ENCODE results near the gene EGFL7. TPM values are rescaled to one million over a fixed set of nuclear protein-coding genes. Genes with fewer than 3 reads are reported as not detected.

EGFL7 gene
- total RNA-seq, 1 experiment from 2014 or later = 0.08 TPM

- Histone ChIP-seq H3K9me3 (replicated peaks) (0 out of 2 replicates have a peak, but pooled peaks cover 3% of the 10 kb centered on the region), H3K27me3 (replicated peaks) (no peaks in the 10 kb centered on the region), H3K27ac (no peak overlapping the region), H3K4me1 (replicated peaks) (peaks cover 10% of the 10 kb centered on the region), H3K4me3 (no peak overlapping the region), H3K36me3 (0 out of 2 replicates have a peak, but pooled peaks cover 2% of the 10 kb centered on the region)
- DNase-seq (ENCODE audit: low read depth in 1 of 2, low spot score in 2 of 2) = no peak
Observed at GRCh38 chr9:136683755-136684154, 21.0 kb downstream of the EGFL7 start.

- H3K36me3 ChIP-seq = 0 out of 2 replicates have a peak, but pooled peaks cover 2% of the 10 kb centered on the region
- H3K27me3 ChIP-seq (replicated peaks) = no peaks in the 10 kb centered on the region
- 0 out of 2 replicates have a peak, but pooled peaks cover 3% of the 10 kb centered on the region for H3K9me3 ChIP-seq (replicated peaks)
- no peak overlapping the region for H3K4me3 ChIP-seq
- no peak overlapping the region for H3K27ac ChIP-seq
- no peak for DNase-seq (ENCODE audit: low read depth in 1 of 2, low spot score in 2 of 2)
- H3K4me1 ChIP-seq (replicated peaks) = peaks cover 10% of the 10 kb centered on the region
Observed at GRCh38 chr9:136684339-136684738, 21.6 kb downstream of the EGFL7 start.

GRCh38 chr9:136684799-136685198, 22.1 kb downstream of the EGFL7 start:
- DNase-seq (ENCODE audit: low read depth in 1 of 2, low spot score in 2 of 2) = no peak
- 0 out of 2 replicates have a peak, but pooled peaks cover 2% of the 10 kb centered on the region for H3K36me3 ChIP-seq
- H3K27me3 ChIP-seq (replicated peaks) = no peaks in the 10 kb centered on the region
- H3K9me3 ChIP-seq (replicated peaks) = 0 out of 2 replicates have a peak, but pooled peaks cover 3% of the 10 kb centered on the region
- H3K27ac ChIP-seq = no peak overlapping the region
- H3K4me1 ChIP-seq (replicated peaks) = peaks cover 10% of the 10 kb centered on the region
- no peak overlapping the region for H3K4me3 ChIP-seq

GRCh38 chr9:136685216-136685615, 22.5 kb downstream of the EGFL7 start:
- no peak for DNase-seq (ENCODE audit: low read depth in 1 of 2, low spot score in 2 of 2)
- peaks cover 10% of the 10 kb centered on the region for H3K4me1 ChIP-seq (replicated peaks)
- H3K27ac ChIP-seq = no peak overlapping the region
- 0 out of 2 replicates have a peak, but pooled peaks cover 3% of the 10 kb centered on the region for H3K9me3 ChIP-seq (replicated peaks)
- 0 out of 2 replicates have a peak, but pooled peaks cover 2% of the 10 kb centered on the region for H3K36me3 ChIP-seq
- H3K27me3 ChIP-seq (replicated peaks) = no peaks in the 10 kb centered on the region
- H3K4me3 ChIP-seq = no peak overlapping the region

GRCh38 chr9:136685790-136686533, 23.2 kb downstream of the EGFL7 start:
- no peak overlapping the region for H3K27ac ChIP-seq
- no peaks in the 10 kb centered on the region for H3K27me3 ChIP-seq (replicated peaks)
- DNase-seq (ENCODE audit: low read depth in 1 of 2, low spot score in 2 of 2) = no peak

GRCh38 chr9:136686534-136686793, 23.7 kb downstream of the EGFL7 start:
- DNase-seq (ENCODE audit: low read depth in 1 of 2, low spot score in 2 of 2) = no peak
- 0 out of 2 replicates have a peak, but pooled peaks cover 2% of the 10 kb centered on the region for H3K36me3 ChIP-seq
- peak overlapping the region; percentile 66 for H3K4me3 ChIP-seq
- 0 out of 2 replicates have a peak, but pooled peaks cover 3% of the 10 kb centered on the region for H3K9me3 ChIP-seq (replicated peaks)
- no peaks in the 10 kb centered on the region for H3K27me3 ChIP-seq (replicated peaks)
- H3K27ac ChIP-seq = no peak overlapping the region
- peaks cover 10% of the 10 kb centered on the region for H3K4me1 ChIP-seq (replicated peaks)

More at GRCh38 chr9:136685790-136686533, 23.2 kb downstream of the EGFL7 start:
- Histone ChIP-seq H3K36me3 (0 out of 2 replicates have a peak, but pooled peaks cover 2% of the 10 kb centered on the region), H3K4me3 (peak overlapping the region; percentile 66), H3K4me1 (replicated peaks) (peaks cover 10% of the 10 kb centered on the region), H3K9me3 (replicated peaks) (0 out of 2 replicates have a peak, but pooled peaks cover 3% of the 10 kb centered on the region)

GRCh38 chr9:136686794-136687711, 24.3 kb downstream of the EGFL7 start, which contains the start of gene AGPAT2:
Gene AGPAT2 (minus strand): TSS chr9:136687457. CDS start chr9:136687357, 100 bp downstream.
- Histone ChIP-seq H3K4me1 (replicated peaks) (peaks cover 10% of the 10 kb centered on the region), H3K36me3 (0 out of 2 replicates have a peak, but pooled peaks cover 2% of the 10 kb centered on the region), H3K27ac (no peak within 1 kb of the TSS), H3K4me3 (peak within 1 kb of the TSS; percentile 66), H3K9me3 (replicated peaks) (0 out of 2 replicates have a peak, but pooled peaks cover 3% of the 10 kb centered on the region), H3K27me3 (replicated peaks) (no peaks in the 10 kb centered on the region)
- peak; percentile 56 to 60 for DNase-seq (ENCODE audit: low read depth in 1 of 2, low spot score in 2 of 2)

- Histone ChIP-seq H3K9me3 (replicated peaks) (0 out of 2 replicates have a peak, but pooled peaks cover 3% of the 10 kb centered on the region), H3K27me3 (replicated peaks) (no peaks in the 10 kb centered on the region), H3K27ac (no peak overlapping the region), H3K36me3 (0 out of 2 replicates have a peak, but pooled peaks cover 2% of the 10 kb centered on the region), H3K4me1 (replicated peaks) (peaks cover 10% of the 10 kb centered on the region), H3K4me3 (no peak overlapping the region)
- no peak for DNase-seq (ENCODE audit: low read depth in 1 of 2, low spot score in 2 of 2)
Observed at GRCh38 chr9:136687721-136688223, 25.1 kb downstream of the EGFL7 start.

- H3K4me1 ChIP-seq (replicated peaks) = peaks cover 10% of the 10 kb centered on the region
- H3K9me3 ChIP-seq (replicated peaks) = 0 out of 2 replicates have a peak, but pooled peaks cover 3% of the 10 kb centered on the region
- no peak for DNase-seq (ENCODE audit: low read depth in 1 of 2, low spot score in 2 of 2)
- H3K4me3 ChIP-seq = no peak overlapping the region
- H3K27me3 ChIP-seq (replicated peaks) = no peaks in the 10 kb centered on the region; the same call in 1 of the 2 replicates
- no peak overlapping the region for H3K27ac ChIP-seq
- 0 out of 2 replicates have a peak, but pooled peaks cover 2% of the 10 kb centered on the region for H3K36me3 ChIP-seq
Observed at GRCh38 chr9:136688274-136689107, 25.8 kb downstream of the EGFL7 start.

- no peak overlapping the region for H3K27ac ChIP-seq
- 0 out of 2 replicates have a peak, but pooled peaks cover 2% of the 10 kb centered on the region for H3K36me3 ChIP-seq
- DNase-seq (ENCODE audit: low read depth in 1 of 2, low spot score in 2 of 2) = no peak
- 0 out of 2 replicates have a peak, but pooled peaks cover 3% of the 10 kb centered on the region for H3K9me3 ChIP-seq (replicated peaks)
- H3K4me1 ChIP-seq (replicated peaks) = peaks cover 14% of the 10 kb centered on the region
- peaks cover 3% of the 10 kb centered on the region; the same call in 1 of the 2 replicates for H3K27me3 ChIP-seq (replicated peaks)
- no peak overlapping the region for H3K4me3 ChIP-seq
Observed at GRCh38 chr9:136689108-136689460, 26.4 kb downstream of the EGFL7 start.

- H3K27me3 ChIP-seq (replicated peaks) = peaks cover 8% of the 10 kb centered on the region; the same call in 1 of the 2 replicates
- peaks cover 15% of the 10 kb centered on the region for H3K4me1 ChIP-seq (replicated peaks)
- DNase-seq (ENCODE audit: low read depth in 1 of 2, low spot score in 2 of 2) = no peak
- H3K27ac ChIP-seq = no peak overlapping the region
- no peak overlapping the region for H3K4me3 ChIP-seq
- 0 out of 2 replicates have a peak, but pooled peaks cover 2% of the 10 kb centered on the region for H3K36me3 ChIP-seq
- H3K9me3 ChIP-seq (replicated peaks) = 0 out of 2 replicates have a peak, but pooled peaks cover 3% of the 10 kb centered on the region
Observed at GRCh38 chr9:136690104-136690805, 27.5 kb downstream of the EGFL7 start.

GRCh38 chr9:136690806-136691261, 28.1 kb downstream of the EGFL7 start:
- H3K36me3 ChIP-seq = 0 out of 2 replicates have a peak, but pooled peaks cover 2% of the 10 kb centered on the region
- peaks cover 14% of the 10 kb centered on the region for H3K4me1 ChIP-seq (replicated peaks)
- DNase-seq (ENCODE audit: low read depth in 1 of 2, low spot score in 2 of 2) = no peak
- H3K9me3 ChIP-seq (replicated peaks) = 0 out of 2 replicates have a peak, but pooled peaks cover 3% of the 10 kb centered on the region
- no peak overlapping the region for H3K4me3 ChIP-seq
- peaks cover 11% of the 10 kb centered on the region; the same call in 1 of the 2 replicates for H3K27me3 ChIP-seq (replicated peaks)
- no peak overlapping the region for H3K27ac ChIP-seq

Measured in SJSA1 (cell line).